Panc1 (cell line): ENCODE measurements around the gene CEP120.

ENCODE experiments used
- POLR2AphosphoS5 ChIP-seq: IDR thresholded peaks from 2 replicates; pipeline ENCODE4 v1.6.1; 2012; ENCODE audit warnings: mild to moderate bottlenecking, low read depth, low read length, moderate library complexity
- SIN3A ChIP-seq: IDR thresholded peaks from 2 replicates; pipeline ENCODE4 v1.6.1; 2012; ENCODE audit warnings: low read depth, mild to moderate bottlenecking, low read length, moderate library complexity, borderline replicate concordance; ENCODE audit not compliant: insufficient read depth
- TF ChIP-seq, protein P1 (sequence below): fragments of 450-650 bp; IDR thresholded peaks from 2 replicates; pipeline ENCODE4 v1.5.1; 2017; ENCODE audit warnings: mild to moderate bottlenecking
- TF ChIP-seq, protein P2 (sequence below), 2 experiments: IDR thresholded peaks; 2 replicates each; pipeline ENCODE4 v1.6.1; 2011 to 2012; ENCODE audit warnings: low read depth in 2 of 2, control low read depth in 1 of 2, low read length in 1 of 2, mild to moderate bottlenecking in 1 of 2, moderate library complexity in 1 of 2; ENCODE audit not compliant: insufficient read depth in 1 of 2

DNA sequence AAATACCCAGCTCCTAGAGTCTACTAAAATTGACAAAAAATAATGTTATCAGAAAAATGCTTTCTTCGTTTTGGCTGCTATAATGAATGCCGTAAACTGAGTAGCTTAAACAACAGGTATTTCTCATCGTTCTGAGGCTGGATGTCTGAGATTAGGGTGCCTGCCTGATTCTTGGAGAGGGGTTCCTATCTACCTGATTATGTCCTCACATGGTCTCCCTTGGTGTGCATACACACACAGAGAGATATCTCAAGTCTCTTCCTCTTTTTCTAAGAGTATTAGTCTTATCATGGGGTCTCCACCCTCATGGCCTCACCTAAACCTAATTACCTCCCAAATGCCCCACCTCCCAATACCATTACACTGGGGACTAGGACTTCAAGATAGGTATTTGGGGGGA is 48.2 kb upstream of the CEP120 start:
- TF ChIP-seq, protein P1, sequence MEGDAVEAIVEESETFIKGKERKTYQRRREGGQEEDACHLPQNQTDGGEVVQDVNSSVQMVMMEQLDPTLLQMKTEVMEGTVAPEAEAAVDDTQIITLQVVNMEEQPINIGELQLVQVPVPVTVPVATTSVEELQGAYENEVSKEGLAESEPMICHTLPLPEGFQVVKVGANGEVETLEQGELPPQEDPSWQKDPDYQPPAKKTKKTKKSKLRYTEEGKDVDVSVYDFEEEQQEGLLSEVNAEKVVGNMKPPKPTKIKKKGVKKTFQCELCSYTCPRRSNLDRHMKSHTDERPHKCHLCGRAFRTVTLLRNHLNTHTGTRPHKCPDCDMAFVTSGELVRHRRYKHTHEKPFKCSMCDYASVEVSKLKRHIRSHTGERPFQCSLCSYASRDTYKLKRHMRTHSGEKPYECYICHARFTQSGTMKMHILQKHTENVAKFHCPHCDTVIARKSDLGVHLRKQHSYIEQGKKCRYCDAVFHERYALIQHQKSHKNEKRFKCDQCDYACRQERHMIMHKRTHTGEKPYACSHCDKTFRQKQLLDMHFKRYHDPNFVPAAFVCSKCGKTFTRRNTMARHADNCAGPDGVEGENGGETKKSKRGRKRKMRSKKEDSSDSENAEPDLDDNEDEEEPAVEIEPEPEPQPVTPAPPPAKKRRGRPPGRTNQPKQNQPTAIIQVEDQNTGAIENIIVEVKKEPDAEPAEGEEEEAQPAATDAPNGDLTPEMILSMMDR, result no peak
- no peak for TF ChIP-seq POLR2AphosphoS5
- no peak for TF ChIP-seq SIN3A
- TF ChIP-seq, protein P2, sequence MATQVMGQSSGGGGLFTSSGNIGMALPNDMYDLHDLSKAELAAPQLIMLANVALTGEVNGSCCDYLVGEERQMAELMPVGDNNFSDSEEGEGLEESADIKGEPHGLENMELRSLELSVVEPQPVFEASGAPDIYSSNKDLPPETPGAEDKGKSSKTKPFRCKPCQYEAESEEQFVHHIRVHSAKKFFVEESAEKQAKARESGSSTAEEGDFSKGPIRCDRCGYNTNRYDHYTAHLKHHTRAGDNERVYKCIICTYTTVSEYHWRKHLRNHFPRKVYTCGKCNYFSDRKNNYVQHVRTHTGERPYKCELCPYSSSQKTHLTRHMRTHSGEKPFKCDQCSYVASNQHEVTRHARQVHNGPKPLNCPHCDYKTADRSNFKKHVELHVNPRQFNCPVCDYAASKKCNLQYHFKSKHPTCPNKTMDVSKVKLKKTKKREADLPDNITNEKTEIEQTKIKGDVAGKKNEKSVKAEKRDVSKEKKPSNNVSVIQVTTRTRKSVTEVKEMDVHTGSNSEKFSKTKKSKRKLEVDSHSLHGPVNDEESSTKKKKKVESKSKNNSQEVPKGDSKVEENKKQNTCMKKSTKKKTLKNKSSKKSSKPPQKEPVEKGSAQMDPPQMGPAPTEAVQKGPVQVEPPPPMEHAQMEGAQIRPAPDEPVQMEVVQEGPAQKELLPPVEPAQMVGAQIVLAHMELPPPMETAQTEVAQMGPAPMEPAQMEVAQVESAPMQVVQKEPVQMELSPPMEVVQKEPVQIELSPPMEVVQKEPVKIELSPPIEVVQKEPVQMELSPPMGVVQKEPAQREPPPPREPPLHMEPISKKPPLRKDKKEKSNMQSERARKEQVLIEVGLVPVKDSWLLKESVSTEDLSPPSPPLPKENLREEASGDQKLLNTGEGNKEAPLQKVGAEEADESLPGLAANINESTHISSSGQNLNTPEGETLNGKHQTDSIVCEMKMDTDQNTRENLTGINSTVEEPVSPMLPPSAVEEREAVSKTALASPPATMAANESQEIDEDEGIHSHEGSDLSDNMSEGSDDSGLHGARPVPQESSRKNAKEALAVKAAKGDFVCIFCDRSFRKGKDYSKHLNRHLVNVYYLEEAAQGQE (IDR thresholded peaks at IDR 0.05; ENCODE audit: insufficient read depth in 1 of 2, low read depth in 2 of 2, low read length in 1 of 2), result no peak
